Chondrocyte (in vitro differentiated cells): Measurements from ENCODE around the gene MYCL. TPM values are rescaled to one million over a fixed set of nuclear protein-coding genes. Genes with fewer than 3 reads are reported as not detected.

ENCODE experiments used
- DNase-seq: peaks from one replicate; pipeline ENCODE4 v3.0.0; 2021; ENCODE audit warnings: mixed read lengths, low spot score
- H3K27ac Mint-ChIP-seq: one replicate; pipeline ENCODE4 v1.8.0; 2021; ENCODE audit warnings: mild to moderate bottlenecking, moderate library complexity, mixed read lengths; ENCODE audit not compliant: unreplicated experiment
- H3K27me3 Mint-ChIP-seq: 2 replicates; pipeline ENCODE4 v1.8.0; 2021; ENCODE audit warnings: low read depth, mixed read lengths
- H3K36me3 Mint-ChIP-seq: 2 replicates; pipeline ENCODE4 v1.8.0; 2021; ENCODE audit warnings: low read depth, mixed read lengths
- H3K4me1 Mint-ChIP-seq: 2 replicates; pipeline ENCODE4 v1.8.0; 2021; ENCODE audit warnings: low read depth, mild to moderate bottlenecking, mixed read lengths
- H3K4me3 Mint-ChIP-seq: one replicate; pipeline ENCODE4 v1.8.0; 2021; ENCODE audit warnings: mild to moderate bottlenecking, moderate library complexity, mixed read lengths; ENCODE audit not compliant: unreplicated experiment
- H3K9me3 Mint-ChIP-seq: 2 replicates; pipeline ENCODE4 v1.8.0; 2021; ENCODE audit warnings: low read depth, mixed read lengths
- total RNA-seq: library from RNA; stranded (reverse); gene quantifications from 3 replicates; pipeline ENCODE4 v1.2.1, GENCODE V29; 2021
- TF ChIP-seq, protein P1 (sequence below): fragments of 200-600 bp; sonication (generic); IDR thresholded peaks from 2 replicates; pipeline ENCODE4 v1.5.0; 2021; ENCODE audit warnings: antibody characterized with exemption, mild to moderate bottlenecking, moderate library complexity

The MYCL gene
- total RNA-seq, 1 donor from 2014 or later = 0.47 TPM

DNA sequence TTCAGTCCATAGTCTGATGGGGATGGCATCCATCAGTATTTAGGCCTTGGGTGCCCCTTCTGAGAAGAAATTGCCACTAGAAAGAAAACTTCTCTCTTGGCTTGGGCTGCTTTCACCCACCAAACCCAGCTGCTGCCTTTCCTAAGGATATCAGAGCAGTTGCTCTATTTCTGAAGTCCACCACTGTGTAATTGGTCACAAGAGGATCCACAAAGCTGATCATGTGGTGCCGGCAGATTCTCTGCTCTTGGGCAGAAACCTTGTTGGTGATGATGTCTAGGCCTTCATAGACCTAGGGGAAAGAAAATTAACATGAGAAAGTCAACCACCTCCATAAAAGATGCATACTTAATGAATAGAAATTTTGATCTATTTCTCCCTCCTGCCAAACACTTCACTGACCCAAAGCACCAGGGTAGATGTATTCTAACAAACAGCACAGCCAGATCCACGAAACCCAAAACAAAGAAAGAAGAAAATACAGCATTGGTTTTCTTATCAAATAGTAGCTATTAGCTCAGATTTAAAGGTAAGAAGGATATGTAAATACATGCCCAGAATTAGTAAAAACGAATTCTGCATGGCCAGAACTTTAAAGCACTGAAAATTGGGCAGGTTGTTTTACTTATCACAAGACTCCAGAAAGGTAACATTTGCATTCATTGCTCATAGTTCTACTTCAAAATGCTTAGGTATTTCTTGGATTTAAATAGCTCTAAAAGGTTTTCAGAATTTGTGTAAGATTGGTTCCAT is 44.4 kb downstream of the MYCL start:
- Mint-ChIP-seq H3K27me3 (no peaks in the 10 kb centered on the region), H3K9me3 (no peaks in the 10 kb centered on the region), H3K36me3 (peaks cover 4% of the 10 kb centered on the region), H3K4me1 (peaks cover 8% of the 10 kb centered on the region), H3K27ac (no peak overlapping the region), H3K4me3 (no peak overlapping the region)
- DNase-seq = no peak
- TF ChIP-seq, protein P1, sequence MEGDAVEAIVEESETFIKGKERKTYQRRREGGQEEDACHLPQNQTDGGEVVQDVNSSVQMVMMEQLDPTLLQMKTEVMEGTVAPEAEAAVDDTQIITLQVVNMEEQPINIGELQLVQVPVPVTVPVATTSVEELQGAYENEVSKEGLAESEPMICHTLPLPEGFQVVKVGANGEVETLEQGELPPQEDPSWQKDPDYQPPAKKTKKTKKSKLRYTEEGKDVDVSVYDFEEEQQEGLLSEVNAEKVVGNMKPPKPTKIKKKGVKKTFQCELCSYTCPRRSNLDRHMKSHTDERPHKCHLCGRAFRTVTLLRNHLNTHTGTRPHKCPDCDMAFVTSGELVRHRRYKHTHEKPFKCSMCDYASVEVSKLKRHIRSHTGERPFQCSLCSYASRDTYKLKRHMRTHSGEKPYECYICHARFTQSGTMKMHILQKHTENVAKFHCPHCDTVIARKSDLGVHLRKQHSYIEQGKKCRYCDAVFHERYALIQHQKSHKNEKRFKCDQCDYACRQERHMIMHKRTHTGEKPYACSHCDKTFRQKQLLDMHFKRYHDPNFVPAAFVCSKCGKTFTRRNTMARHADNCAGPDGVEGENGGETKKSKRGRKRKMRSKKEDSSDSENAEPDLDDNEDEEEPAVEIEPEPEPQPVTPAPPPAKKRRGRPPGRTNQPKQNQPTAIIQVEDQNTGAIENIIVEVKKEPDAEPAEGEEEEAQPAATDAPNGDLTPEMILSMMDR = no peak

DNA sequence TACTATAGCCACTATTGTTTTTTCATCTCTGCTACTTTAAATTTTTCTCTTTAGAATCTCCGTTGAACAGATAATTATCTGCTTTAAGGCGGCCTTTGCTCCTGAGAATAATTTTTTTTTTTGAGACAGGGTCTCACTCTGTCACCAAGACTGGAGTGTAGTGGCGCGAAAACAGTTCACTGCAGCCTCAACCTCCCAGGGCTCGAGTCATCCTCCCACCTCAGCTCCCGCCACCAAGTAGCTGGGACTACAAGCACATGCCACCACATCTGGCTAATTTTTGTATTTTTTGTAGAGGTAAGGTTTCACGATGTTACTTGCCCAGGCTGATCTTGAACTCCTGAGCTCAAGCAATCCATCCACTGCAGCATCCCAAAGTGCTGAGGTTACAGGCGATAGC is 47.0 kb downstream of the MYCL start:
- peaks cover 4% of the 10 kb centered on the region for H3K36me3 Mint-ChIP-seq
- no peak overlapping the region for H3K4me3 Mint-ChIP-seq
- peaks cover 10% of the 10 kb centered on the region for H3K4me1 Mint-ChIP-seq
- H3K27ac Mint-ChIP-seq = no peak overlapping the region
- no peak for DNase-seq
- TF ChIP-seq, protein P1 = no peak
- H3K9me3 Mint-ChIP-seq = no peaks in the 10 kb centered on the region
- no peaks in the 10 kb centered on the region for H3K27me3 Mint-ChIP-seq

DNA sequence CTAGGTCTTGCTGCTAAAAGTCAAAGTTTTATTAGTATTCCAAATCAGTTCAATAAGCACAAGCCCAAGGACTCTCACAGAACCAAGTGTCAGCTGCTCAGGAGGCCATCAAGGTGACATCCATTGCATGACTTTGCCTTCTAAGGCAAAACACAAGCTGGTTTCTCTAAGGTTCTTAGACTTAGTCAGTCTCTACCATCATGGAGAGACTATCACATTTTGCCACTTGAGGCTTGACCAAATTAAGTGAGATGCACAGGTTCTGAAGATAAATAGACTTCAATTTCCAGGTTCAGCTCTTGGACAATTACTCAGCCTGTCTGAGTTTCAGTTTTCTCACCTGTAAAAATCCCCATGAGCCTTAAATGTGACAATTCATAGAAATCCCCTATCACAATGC is 47.4 kb downstream of the MYCL start:
- H3K27me3 Mint-ChIP-seq = no peaks in the 10 kb centered on the region
- no peak overlapping the region for H3K4me3 Mint-ChIP-seq
- H3K9me3 Mint-ChIP-seq = no peaks in the 10 kb centered on the region
- peaks cover 5% of the 10 kb centered on the region for H3K36me3 Mint-ChIP-seq
- H3K4me1 Mint-ChIP-seq = peaks cover 10% of the 10 kb centered on the region
- no peak overlapping the region for H3K27ac Mint-ChIP-seq
- no peak for DNase-seq
- TF ChIP-seq, protein P1 = no peak

DNA sequence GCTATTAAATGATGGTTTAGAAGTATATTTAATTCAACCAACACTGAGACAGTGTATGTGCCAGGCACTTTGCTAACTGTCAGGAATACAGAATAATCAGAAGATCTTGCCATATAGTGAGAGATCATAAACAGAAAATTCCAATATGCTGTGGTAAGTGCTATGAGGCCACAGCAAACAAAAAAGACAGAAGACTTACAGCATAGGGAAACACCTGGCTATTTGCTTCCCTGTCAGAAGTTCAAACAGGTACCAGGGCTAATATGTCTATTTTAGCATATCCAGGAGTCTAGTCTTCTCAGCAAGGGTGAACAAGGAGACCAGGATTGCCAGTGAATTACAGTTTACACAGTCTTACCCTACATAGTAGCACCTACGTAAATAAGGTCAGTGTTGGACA is 48.8 kb downstream of the MYCL start:
- Mint-ChIP-seq H3K9me3 (no peaks in the 10 kb centered on the region), H3K27me3 (no peaks in the 10 kb centered on the region), H3K4me1 (peaks cover 10% of the 10 kb centered on the region), H3K36me3 (peaks cover 6% of the 10 kb centered on the region), H3K27ac (no peak overlapping the region), H3K4me3 (no peak overlapping the region)
- no peak for DNase-seq
- TF ChIP-seq, protein P1 = no peak

DNA sequence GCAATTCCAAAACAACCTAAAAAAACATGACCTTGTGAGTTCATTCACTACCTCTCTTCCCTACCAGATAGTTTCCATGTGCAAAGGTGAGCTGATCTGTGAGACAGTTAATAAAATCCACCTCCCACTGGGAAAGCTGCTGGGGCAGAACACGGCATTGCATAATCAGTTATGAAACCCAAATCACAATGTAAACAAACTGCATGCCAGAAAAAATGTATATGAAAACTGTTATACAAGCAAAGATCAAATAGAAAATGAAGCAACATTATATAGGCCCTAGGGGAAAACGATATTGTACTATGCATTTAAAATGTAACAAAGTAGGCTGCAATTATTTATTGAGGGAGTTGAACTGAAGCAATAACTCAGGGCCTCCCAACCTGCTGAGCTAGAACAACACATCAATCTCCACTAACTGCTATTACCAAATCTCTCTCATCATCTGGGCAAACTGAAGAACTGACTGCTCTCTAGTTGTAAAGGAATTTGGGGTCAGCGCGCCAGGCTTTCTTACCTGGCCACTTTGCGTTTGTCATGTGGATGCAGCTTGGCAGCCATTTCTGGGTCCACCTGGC is 49.4 kb downstream of the MYCL start:
- peaks cover 10% of the 10 kb centered on the region for H3K4me1 Mint-ChIP-seq
- no peak overlapping the region for H3K4me3 Mint-ChIP-seq
- TF ChIP-seq, protein P1 = no peak
- H3K27ac Mint-ChIP-seq = no peak overlapping the region
- no peaks in the 10 kb centered on the region for H3K27me3 Mint-ChIP-seq
- peaks cover 9% of the 10 kb centered on the region for H3K36me3 Mint-ChIP-seq
- no peak for DNase-seq
- H3K9me3 Mint-ChIP-seq = no peaks in the 10 kb centered on the region
